Subcutaneous abdominal adipose tissue (tissue), 5 donors: ENCODE measurements around the gene SLC34A2.

ENCODE experiments used
- H3K27ac ChIP-seq: one replicate; pipeline ENCODE4 v1.7.0; 2013; ENCODE audit warnings: low read depth, mild to moderate bottlenecking, inconsistent platforms, low read length, moderate library complexity
- H3K27me3 ChIP-seq, 5 donors: one replicate each; pipeline ENCODE4 v1.7.0; 2013; ENCODE audit warnings: low read length in 5 of 5, inconsistent platforms in 1 of 5; ENCODE audit not compliant: control insufficient read depth in 5 of 5, insufficient read depth in 4 of 5
- H3K36me3 ChIP-seq, 5 donors: one replicate each; pipeline ENCODE4 v1.7.0; 2013; ENCODE audit warnings: low read length in 5 of 5; ENCODE audit not compliant: control insufficient read depth in 5 of 5, insufficient read depth in 5 of 5
- H3K4me1 ChIP-seq, 5 donors: one replicate each; pipeline ENCODE4 v1.7.0; 2013; ENCODE audit warnings: low read length in 5 of 5, mild to moderate bottlenecking in 3 of 5, moderate library complexity in 1 of 5; ENCODE audit not compliant: control insufficient read depth in 5 of 5, insufficient read depth in 5 of 5
- H3K4me3 ChIP-seq, 5 donors: one replicate each; pipeline ENCODE4 v1.7.0; 2013; ENCODE audit warnings: low read length in 5 of 5, low read depth in 1 of 5
- H3K9ac ChIP-seq, 5 donors: one replicate each; pipeline ENCODE4 v1.7.0; 2013; ENCODE audit warnings: low read length in 5 of 5, mild to moderate bottlenecking in 4 of 5, moderate library complexity in 3 of 5
- H3K9me3 ChIP-seq, 5 donors: one replicate each; pipeline ENCODE4 v1.7.0; 2013; ENCODE audit warnings: low read length in 5 of 5; ENCODE audit not compliant: control insufficient read depth in 5 of 5
- donor health status: healthy.
- donor health status: healthy.
- donor health status: healthy.
- donor health status: healthy.
- donor health status: healthy.

SLC34A2 gene

GRCh38 chr4:25633541-25633940, 22.1 kb upstream of the SLC34A2 start:
- H3K27me3 ChIP-seq = peaks cover 0 to 5% (median 0%) of the 10 kb centered on the region in 5 donors
- H3K9ac ChIP-seq = no peak overlapping the region
- no peak overlapping the region for H3K4me3 ChIP-seq
- H3K9me3 ChIP-seq = peaks cover 0 to 5% (median 0%) of the 10 kb centered on the region in 5 donors
- no peaks in the 10 kb centered on the region for H3K4me1 ChIP-seq
- no peaks in the 10 kb centered on the region for H3K36me3 ChIP-seq
- H3K27ac ChIP-seq = no peak overlapping the region

DNA sequence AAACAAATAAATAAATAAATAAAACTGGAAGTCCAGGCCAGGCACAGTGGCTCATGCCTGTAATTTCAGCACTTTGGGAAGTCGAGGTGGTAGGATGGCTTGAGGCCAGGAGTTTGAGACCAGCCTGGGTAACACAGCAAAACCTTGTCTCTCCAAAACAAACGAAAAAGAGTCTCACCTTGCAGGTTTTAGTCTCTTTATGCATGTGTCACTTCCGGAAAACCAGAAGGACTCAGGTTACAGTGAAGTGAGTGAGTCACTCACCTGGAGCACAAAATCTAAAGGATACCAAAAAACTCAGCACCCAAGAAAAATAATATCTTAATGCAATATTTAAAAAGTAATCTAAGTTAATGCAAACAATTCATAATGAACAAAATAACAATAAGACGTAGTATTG, 20.1 kb upstream of the SLC34A2 start:
- Histone ChIP-seq H3K4me3 (no peak overlapping the region), H3K36me3 (no peaks in the 10 kb centered on the region), H3K9ac (no peak overlapping the region), H3K27ac (no peak overlapping the region), H3K9me3 (peaks cover 0 to 5% (median 0%) of the 10 kb centered on the region in 5 donors), H3K4me1 (no peaks in the 10 kb centered on the region), H3K27me3 (peaks cover 0 to 5% (median 0%) of the 10 kb centered on the region in 5 donors)

DNA sequence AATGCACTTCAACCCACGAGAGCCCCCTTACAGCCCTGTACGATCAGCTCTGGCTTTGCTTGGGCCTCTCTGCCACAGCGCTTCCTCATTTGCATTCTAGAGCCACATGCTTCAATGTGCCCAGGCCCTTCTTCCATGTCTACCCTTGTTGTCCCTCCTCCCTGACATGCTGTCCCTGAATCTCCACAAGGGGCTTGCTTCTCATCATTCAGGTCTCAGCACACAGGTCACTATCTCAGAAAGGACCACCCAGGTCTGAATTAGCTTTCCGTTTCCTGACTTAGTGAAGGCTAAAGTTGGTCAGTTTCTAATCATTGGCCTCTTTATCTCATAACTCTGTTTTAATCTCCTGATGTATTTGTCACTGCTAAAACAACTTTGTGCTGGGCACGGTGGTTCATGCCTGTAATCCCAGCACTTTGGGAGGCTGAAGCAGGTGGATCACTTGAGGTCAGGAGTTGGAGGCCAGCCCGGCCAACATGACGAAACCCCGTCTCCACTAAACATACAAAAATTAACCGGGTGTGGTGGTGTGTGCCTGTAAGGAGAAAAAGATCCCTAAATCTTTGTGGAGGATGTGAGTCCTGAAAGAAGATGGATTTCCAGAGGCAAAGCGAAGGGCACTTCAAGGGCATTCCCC, 17.9 kb upstream of the SLC34A2 start:
- Histone ChIP-seq H3K27ac (no peak overlapping the region), H3K4me1 (no peaks in the 10 kb centered on the region), H3K36me3 (no peaks in the 10 kb centered on the region), H3K9ac (no peak overlapping the region), H3K4me3 (no peak overlapping the region), H3K9me3 (no peaks in the 10 kb centered on the region), H3K27me3 (peaks cover 0 to 5% (median 0%) of the 10 kb centered on the region in 5 donors)

- Histone ChIP-seq H3K4me3 (no peak overlapping the region), H3K9me3 (no peaks in the 10 kb centered on the region), H3K27me3 (peaks cover 0 to 5% (median 0%) of the 10 kb centered on the region in 5 donors), H3K4me1 (no peaks in the 10 kb centered on the region), H3K27ac (no peak overlapping the region), H3K36me3 (no peaks in the 10 kb centered on the region), H3K9ac (no peak overlapping the region)
Observed at GRCh38 chr4:25638221-25638601, 17.4 kb upstream of the SLC34A2 start.

- no peaks in the 10 kb centered on the region for H3K4me1 ChIP-seq
- H3K36me3 ChIP-seq = no peaks in the 10 kb centered on the region
- no peak overlapping the region for H3K4me3 ChIP-seq
- H3K9me3 ChIP-seq = no peaks in the 10 kb centered on the region
- peaks cover 0 to 5% (median 0%) of the 10 kb centered on the region in 5 donors for H3K27me3 ChIP-seq
- no peak overlapping the region for H3K27ac ChIP-seq
- no peak overlapping the region for H3K9ac ChIP-seq
Observed at GRCh38 chr4:25638806-25639205, 16.8 kb upstream of the SLC34A2 start.

DNA sequence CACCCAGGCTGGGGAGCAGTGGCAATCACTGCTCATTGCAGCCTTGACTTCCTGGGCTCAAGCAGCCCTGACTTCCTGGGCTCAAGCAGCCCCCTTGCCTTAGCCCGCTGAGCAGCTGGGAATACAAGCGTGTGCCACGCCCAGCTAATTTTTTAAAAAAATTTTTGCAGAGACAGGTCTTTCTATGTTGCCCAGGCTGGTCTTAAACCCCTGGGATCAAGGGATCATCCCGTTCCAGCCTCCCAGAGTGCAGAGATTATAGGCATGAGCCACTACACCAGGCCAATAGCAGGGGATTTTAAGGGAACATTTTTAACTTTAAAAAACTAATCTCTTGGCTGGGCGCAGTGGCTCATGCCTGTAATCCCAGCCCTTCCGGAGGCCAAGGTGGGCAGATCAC, 5.3 kb upstream of the SLC34A2 start:
- H3K9me3 ChIP-seq = no peaks in the 10 kb centered on the region

GRCh38 chr4:25651682-25652081, 4.0 kb upstream of the SLC34A2 start:
- no peak overlapping the region for H3K27ac ChIP-seq
- no peaks in the 10 kb centered on the region for H3K36me3 ChIP-seq
- no peak overlapping the region for H3K4me3 ChIP-seq
- H3K9ac ChIP-seq = no peak overlapping the region
- H3K27me3 ChIP-seq = peaks cover 3 to 26% (median 18%) of the 10 kb centered on the region in 5 donors
- no peaks in the 10 kb centered on the region for H3K9me3 ChIP-seq
- H3K4me1 ChIP-seq = peaks cover 0 to 23% (median 12%) of the 10 kb centered on the region in 5 donors

More for the DNA sequence above, 5.3 kb upstream of the SLC34A2 start:
- Histone ChIP-seq H3K9ac (no peak overlapping the region), H3K27me3 (peaks cover 3 to 15% (median 9%) of the 10 kb centered on the region in 5 donors), H3K4me3 (no peak overlapping the region), H3K4me1 (peaks cover 0 to 11% (median 8%) of the 10 kb centered on the region in 5 donors), H3K27ac (no peak overlapping the region), H3K36me3 (no peaks in the 10 kb centered on the region)

GRCh38 chr4:25654031-25654970, 1.4 kb upstream of the SLC34A2 start:
- Histone ChIP-seq H3K9me3 (no peaks in the 10 kb centered on the region), H3K27me3 (peaks cover 3 to 28% (median 20%) of the 10 kb centered on the region in 5 donors), H3K36me3 (no peaks in the 10 kb centered on the region), H3K4me1 (peaks cover 0 to 24% (median 12%) of the 10 kb centered on the region in 5 donors), H3K9ac (no peak overlapping the region), H3K4me3 (peak overlapping the region in 1 of 5 donors; percentile 17), H3K27ac (no peak overlapping the region)

DNA sequence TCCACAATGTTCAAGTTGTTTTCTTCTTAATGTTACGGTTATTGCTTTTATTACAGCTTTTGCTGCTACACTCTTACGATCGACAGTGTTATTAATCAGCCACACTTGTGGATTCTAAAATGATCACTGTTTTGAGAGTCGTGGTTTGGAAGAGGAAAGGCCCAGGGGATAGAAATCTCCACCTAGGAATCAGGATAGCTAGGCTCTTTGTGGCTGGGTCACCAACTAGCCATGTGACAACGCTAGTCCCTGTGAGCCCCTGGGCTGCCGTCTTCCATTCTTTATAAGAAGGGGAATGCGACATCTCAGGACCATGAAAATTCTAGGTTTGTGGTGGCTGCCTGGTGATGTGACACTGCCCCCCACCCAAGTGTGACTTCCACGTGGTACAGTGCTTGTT, 380 bp downstream of the SLC34A2 start:
- H3K9ac ChIP-seq = no peak overlapping the region

DNA sequence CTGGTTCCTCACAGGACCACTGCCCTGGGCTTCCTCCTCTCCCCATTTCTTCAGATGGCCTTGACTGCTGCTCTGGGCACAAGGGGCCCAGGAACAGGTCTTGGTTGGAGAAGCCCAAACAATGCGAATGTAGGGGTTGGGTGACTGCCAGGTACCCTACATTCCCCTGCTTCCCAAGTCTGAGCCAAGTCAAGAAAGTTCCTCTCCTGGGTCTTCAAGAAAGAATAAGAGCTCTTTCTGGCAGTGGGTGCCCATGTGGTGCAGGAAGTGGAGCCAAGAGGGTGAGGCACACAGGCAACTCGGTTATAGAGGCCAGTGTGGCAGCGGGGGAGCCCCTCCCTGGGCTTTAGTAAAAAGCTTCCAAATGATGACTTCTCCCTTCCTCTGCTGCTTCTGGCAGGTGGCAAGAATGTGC, 2.7 kb downstream of the SLC34A2 start:
- Histone ChIP-seq H3K9ac (no peak overlapping the region), H3K4me1 (peaks cover 0 to 24% (median 12%) of the 10 kb centered on the region in 5 donors), H3K27ac (no peak overlapping the region), H3K4me3 (no peak overlapping the region), H3K27me3 (peaks cover 3 to 28% (median 20%) of the 10 kb centered on the region in 5 donors), H3K36me3 (no peaks in the 10 kb centered on the region), H3K9me3 (no peaks in the 10 kb centered on the region)

More for the DNA sequence above, 380 bp downstream of the SLC34A2 start:
- no peak overlapping the region for H3K4me3 ChIP-seq
- peaks cover 0 to 24% (median 12%) of the 10 kb centered on the region in 5 donors for H3K4me1 ChIP-seq
- no peaks in the 10 kb centered on the region for H3K9me3 ChIP-seq
- peaks cover 3 to 28% (median 20%) of the 10 kb centered on the region in 5 donors for H3K27me3 ChIP-seq
- H3K27ac ChIP-seq = no peak overlapping the region
- H3K36me3 ChIP-seq = no peaks in the 10 kb centered on the region
